Stomach (tissue), 9 donors: ENCODE results near the gene NAV1. TPM values are rescaled to one million over a fixed set of nuclear protein-coding genes. Genes with fewer than 3 reads are reported as not detected.

ENCODE experiments used
- DNase-seq, 2 donors: peaks; one replicate each; pipeline versions ENCODE4 v3.0.0 to v3.0.0-alpha.2; 2013 to 2019
- H3K27ac ChIP-seq, 5 donors: fragments of 200-600 bp in 4 of 5; sonication (generic) in 4 of 5; one replicate each; pipeline ENCODE4 v1.5.1; 2013 to 2019; ENCODE audit warnings: mild to moderate bottlenecking in 1 of 5, moderate library complexity in 1 of 5
- H3K27me3 ChIP-seq, 3 donors: fragments of 200-600 bp; sonication (generic); one replicate each; pipeline ENCODE4 v1.5.1; 2017 to 2019; ENCODE audit warnings: mixed run types in 1 of 3
- H3K36me3 ChIP-seq, 4 donors: fragments of 200-600 bp; sonication (generic); 1 replicate in 3 of 4; 2 replicates in 1 of 4; pipeline ENCODE4 v1.5.1; 2016 to 2019
- H3K4me1 ChIP-seq, 4 donors: fragments of 200-600 bp; sonication (generic); one replicate each; pipeline ENCODE4 v1.5.1; 2016 to 2019
- H3K4me3 ChIP-seq, 4 donors: fragments of 200-600 bp; sonication (generic) in 3 of 4; one replicate each; pipeline ENCODE4 v1.5.1; 2016 to 2019; ENCODE audit warnings: mild to moderate bottlenecking in 1 of 4
- H3K9me3 ChIP-seq, 4 donors: fragments of 200-600 bp; sonication (generic); one replicate each; pipeline ENCODE4 v1.5.1; 2016 to 2019
- CTCF ChIP-seq, 7 experiments: fragments of 450-650 bp in 4 of 7; fragments of 200-600 bp in 3 of 7; sonication (generic) in 3 of 7; IDR thresholded peaks; one replicate each; pipeline ENCODE4 v1.5.1; 2016 to 2019; ENCODE audit warnings: antibody characterized with exemption in 7 of 7, control low read depth in 2 of 7, mild to moderate bottlenecking in 1 of 7
- EP300 ChIP-seq: sonication (generic); formaldehyde crosslinking; IDR thresholded peaks from one replicate; pipeline ENCODE4 v1.6.1; 2017; ENCODE audit warnings: antibody characterized with exemption
- POLR2A ChIP-seq, 4 donors: fragments of 450-650 bp; IDR thresholded peaks; one replicate each; pipeline ENCODE4 v1.6.1; 2016; ENCODE audit warnings: antibody characterized with exemption in 4 of 4, control low read depth in 2 of 4, mild to moderate bottlenecking in 1 of 4, moderate library complexity in 1 of 4
- POLR2AphosphoS5 ChIP-seq, 3 donors: sonication (generic); formaldehyde crosslinking; IDR thresholded peaks; one replicate each; pipeline ENCODE4 v1.6.1; 2016; ENCODE audit warnings: antibody characterized with exemption in 3 of 3
- WGBS, 5 donors: extraction: QIAGEN DNeasy Blood & Tissue Kit in 3 of 5; methylation state at CpG; one replicate each; pipeline versions ENCODE4 v1.1.5 to v1.1.7; 2013 to 2018; 5-methylcytosine and 5-hydroxymethylcytosine counted together
- intact Hi-C: fragments of 100-400 bp; cut with DNase I; formaldehyde crosslinking; loops from one replicate; pipeline ENCODE4 v1.15.1; 2023; ENCODE audit warnings: low total_unique reads
- polyA plus RNA-seq, 3 donors: library from polyadenylated mRNA; stranded (reverse); fragments of 200-250 nt; gene quantifications; one replicate each; pipeline ENCODE4 v1.2.3, GENCODE V29; 2013
- total RNA-seq, 5 donors: library from RNA; depleted of rRNA; stranded (reverse); fragments of >200 nt; gene quantifications; one replicate each; pipeline versions ENCODE4 v1.1.0 to v1.2.3, GENCODE V29; 2014 to 2016
- donor health status: healthy with polysubstance abuse.
- donor health status: Bipolar disorder and iron deficiency.
- donor health status: healthy.

Gene NAV1
- total and polyA plus RNA-seq, 8 donors = 3.0 to 33.0 (median 11.9) TPM

DNA sequence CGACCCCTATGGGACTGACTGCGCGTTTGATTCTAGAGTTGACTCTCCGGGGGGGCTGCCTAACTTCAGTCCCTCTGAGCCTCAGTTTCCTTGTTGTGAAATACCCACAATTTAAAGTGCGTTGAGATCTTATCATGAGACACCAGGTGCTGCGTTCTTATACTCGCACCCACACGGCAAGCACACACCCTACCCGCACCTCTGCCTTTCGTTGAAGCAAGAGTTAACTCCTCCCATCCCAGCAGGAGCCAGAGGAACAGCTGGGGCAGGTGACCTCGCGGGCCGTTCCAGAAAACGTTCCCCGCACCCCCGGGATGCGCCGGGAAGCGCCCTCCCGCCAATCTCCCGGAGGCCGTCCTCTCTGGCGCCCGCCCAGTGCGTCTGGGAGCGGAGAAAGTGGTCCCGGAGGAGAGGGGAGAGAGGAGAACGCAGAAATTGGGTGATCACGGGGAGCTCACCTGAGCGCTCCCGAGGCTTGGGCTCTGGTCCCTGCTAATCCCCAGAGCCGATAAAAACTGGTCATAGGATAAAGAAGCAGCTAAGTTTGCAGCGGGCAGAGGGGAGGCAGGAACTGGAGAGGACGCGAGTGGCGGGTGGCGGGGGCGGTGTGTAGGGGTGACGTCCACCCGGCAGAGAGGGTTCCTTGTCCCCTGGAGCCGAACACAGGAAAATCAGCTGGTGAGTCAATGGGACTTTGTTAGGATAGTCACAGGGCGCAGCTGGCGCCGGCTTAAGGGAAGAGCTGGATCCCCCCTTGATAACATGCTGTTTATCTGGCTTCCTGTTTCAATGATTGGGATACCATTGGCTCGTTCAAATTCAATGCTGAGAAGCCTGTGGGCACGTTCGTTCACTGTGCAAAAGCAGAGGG lies 869 bp downstream of the NAV1 start:
- intact Hi-C loops = no loop called here
- peak overlapping the region; percentile 63 to 70 (median 66) for H3K4me3 ChIP-seq
- no peaks in the 10 kb centered on the region for H3K36me3 ChIP-seq
- WGBS, 5 donors = 1 to 3% (median 2%) methylated on average over 40 to 47 of the region's 47 CpGs
- peak overlapping the region; percentile 30 to 87 (median 83) for H3K27ac ChIP-seq
- peaks cover 0 to 45% (median 23%) of the 10 kb centered on the region in 3 donors for H3K27me3 ChIP-seq
- TF ChIP-seq POLR2A (IDR thresholded peaks at IDR 0.05) (no peak), POLR2AphosphoS5 (IDR thresholded peaks at IDR 0.05) (peak in 1 of 3 donors; percentile 10), CTCF (IDR thresholded peaks at IDR 0.05) (no peak), EP300 (no peak)
- H3K4me1 ChIP-seq = peaks cover 29 to 76% (median 37%) of the 10 kb centered on the region in 4 donors
- no peaks in the 10 kb centered on the region for H3K9me3 ChIP-seq
- peak in 1 of 2 donors; percentile 73 for DNase-seq

DNA sequence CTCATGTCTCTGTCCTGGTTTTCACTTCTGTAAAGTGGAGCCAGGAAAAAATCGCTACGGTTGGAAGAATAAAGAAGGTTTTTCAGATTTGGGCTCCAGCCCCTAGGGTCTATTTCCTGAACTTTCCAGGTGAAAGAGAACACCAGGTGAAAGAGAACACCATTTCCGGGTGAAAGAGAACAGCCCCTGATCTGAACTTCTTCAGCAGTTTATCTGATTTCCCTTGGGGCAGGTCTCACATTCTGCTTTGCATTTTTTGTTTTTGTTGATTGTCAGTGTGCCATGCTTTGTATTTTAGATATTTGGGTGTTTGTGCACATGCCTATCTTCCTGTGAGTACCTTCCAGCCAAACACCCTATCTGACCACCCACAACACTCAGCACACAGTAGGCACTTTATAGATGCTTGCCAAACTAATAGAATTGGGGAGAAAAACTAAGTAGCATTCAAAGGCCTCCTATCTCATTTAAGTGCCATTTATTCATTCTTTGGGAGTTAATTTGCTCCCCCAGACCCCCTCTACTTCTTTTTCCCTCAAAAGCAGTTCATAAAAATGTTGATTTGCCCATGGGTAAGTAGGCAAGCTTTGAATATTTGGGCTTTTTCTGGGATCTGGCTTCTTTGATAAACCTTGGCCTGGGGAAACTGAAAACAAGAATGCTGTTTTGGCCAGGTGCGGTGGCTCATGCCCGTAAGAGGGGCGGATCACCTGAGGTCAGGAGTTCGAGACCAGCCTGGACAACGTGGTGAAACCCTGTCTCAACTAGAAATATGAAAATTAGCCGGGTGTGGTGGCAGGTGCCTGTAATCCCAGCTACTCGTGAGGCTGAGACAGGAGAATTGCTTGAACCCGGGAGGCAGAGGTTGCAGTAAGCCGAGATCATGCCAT lies 2.2 kb downstream of the NAV1 start:
- intact Hi-C loops = no loop called here
- Histone ChIP-seq H3K4me3 (peak overlapping the region in 1 of 4 donors; percentile 70), H3K9me3 (no peaks in the 10 kb centered on the region), H3K27ac (peak overlapping the region in 4 of 5 donors; percentile 6 to 87 (median 84)), H3K36me3 (no peaks in the 10 kb centered on the region), H3K4me1 (peaks cover 26 to 67% (median 30%) of the 10 kb centered on the region in 4 donors), H3K27me3 (peaks cover 0 to 41% (median 23%) of the 10 kb centered on the region in 3 donors)
- TF ChIP-seq POLR2AphosphoS5 (IDR thresholded peaks at IDR 0.05) (no peak), POLR2A (IDR thresholded peaks at IDR 0.05) (no peak), CTCF (IDR thresholded peaks at IDR 0.05) (no peak), EP300 (no peak)
- WGBS, 5 donors = 85 to 88% (median 86%) methylated on average over 12 of the region's 12 CpGs
- DNase-seq = no peak

- WGBS, 5 donors = 69 to 86% (median 80%) methylated on average over 9 of the region's 9 CpGs
- Histone ChIP-seq H3K27ac (peak overlapping the region in 4 of 5 donors; percentile 6 to 87 (median 65)), H3K4me1 (peaks cover 21 to 55% (median 28%) of the 10 kb centered on the region in 4 donors), H3K9me3 (no peaks in the 10 kb centered on the region), H3K4me3 (no peak overlapping the region), H3K27me3 (peaks cover 0 to 28% (median 23%) of the 10 kb centered on the region in 3 donors), H3K36me3 (no peaks in the 10 kb centered on the region)
- intact Hi-C loops = no loop called here
- no peak for DNase-seq
- TF ChIP-seq EP300 = no peak
- no peak for TF ChIP-seq POLR2A (IDR thresholded peaks at IDR 0.05)
- no peak for TF ChIP-seq POLR2AphosphoS5 (IDR thresholded peaks at IDR 0.05)
- no peak for TF ChIP-seq CTCF (IDR thresholded peaks at IDR 0.05)
These were observed 3.5 kb downstream of the NAV1 start for GRCh38 chr1:201542309-201543035.
